ENCODE data around the gene RIPK1. TPM values are rescaled to one million over a fixed set of nuclear protein-coding genes. Genes with fewer than 3 reads are reported as not detected.

RIPK1 gene
- total and polyA plus RNA-seq, 9 of the 15 experiments (the other 6 are each of a cell fraction or from before 2014, with no cell fraction given) = 3.8 to 24.9 (median 17.7) TPM

DNA sequence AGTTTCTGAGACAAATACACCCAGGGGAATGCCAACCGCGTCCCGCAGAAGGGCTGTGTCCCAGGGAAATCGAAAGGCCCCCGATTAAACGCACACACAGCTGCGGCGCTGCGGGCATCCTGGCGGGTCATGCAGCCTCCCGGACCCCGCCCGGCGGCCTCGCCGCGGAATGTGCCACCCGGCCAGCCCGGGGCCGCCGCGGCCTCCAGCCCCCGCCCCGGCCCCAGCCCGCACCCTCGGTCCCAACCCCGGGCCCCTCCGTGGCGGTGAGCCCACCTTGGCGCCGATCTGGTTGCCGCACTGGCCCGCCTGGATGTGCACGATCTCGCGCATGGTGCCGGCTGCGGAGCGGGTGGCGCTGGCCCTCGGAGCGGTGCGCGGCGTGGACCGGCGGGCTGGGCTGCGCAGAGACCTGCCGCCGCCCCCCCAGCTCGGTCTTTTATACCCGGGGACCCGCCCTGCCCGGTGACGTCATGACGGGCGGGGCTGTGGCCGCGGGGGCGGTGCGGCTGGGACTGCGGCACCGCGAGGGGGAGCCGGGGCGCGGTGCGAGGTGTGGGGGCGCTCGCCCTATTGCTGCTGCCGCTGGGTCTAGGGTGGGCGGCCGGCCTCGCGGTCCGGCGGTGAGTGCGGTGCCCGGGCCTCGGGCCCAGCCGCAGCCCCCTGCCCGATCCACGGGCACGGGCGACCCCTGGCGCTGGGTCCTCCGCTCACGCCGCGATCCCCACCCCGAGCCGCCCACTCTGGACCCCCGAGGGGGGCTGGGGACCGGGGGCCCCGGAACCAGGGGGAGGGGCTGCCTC lies 89.0 kb downstream of the RIPK1 start, which contains the start of gene TUBB2A (continued):
- TF ChIP-seq CHAMP1 (IDR thresholded peaks at IDR 0.05) (no peak), HDAC6 (IDR thresholded peaks at IDR 0.05; ENCODE audit: low read depth, low read length) (no peak), ZZZ3 (IDR thresholded peaks at IDR 0.05) (no peak), CBX1 (IDR thresholded peaks at IDR 0.05; ENCODE audit: low read depth) (peak; percentile 49; the same call in 1 of the 2 replicates), ERF (CRISPR knock-in tag; IDR thresholded peaks at IDR 0.05) (peak; percentile 68; the same call in 1 of the 2 replicates), ZNF583 (CRISPR knock-in tag; IDR thresholded peaks at IDR 0.05) (no peak), FOXJ3 (CRISPR knock-in tag; IDR thresholded peaks at IDR 0.05) (no peak), TEAD4 (IDR thresholded peaks at IDR 0.05; ENCODE audit: low read length) (no peak), TEAD4 (CRISPR knock-in tag; IDR thresholded peaks at IDR 0.05; ENCODE audit: borderline replicate concordance) (no peak), ZNF316 (IDR thresholded peaks at IDR 0.05) (no peak)
- TF ChIP-seq, protein P1, sequence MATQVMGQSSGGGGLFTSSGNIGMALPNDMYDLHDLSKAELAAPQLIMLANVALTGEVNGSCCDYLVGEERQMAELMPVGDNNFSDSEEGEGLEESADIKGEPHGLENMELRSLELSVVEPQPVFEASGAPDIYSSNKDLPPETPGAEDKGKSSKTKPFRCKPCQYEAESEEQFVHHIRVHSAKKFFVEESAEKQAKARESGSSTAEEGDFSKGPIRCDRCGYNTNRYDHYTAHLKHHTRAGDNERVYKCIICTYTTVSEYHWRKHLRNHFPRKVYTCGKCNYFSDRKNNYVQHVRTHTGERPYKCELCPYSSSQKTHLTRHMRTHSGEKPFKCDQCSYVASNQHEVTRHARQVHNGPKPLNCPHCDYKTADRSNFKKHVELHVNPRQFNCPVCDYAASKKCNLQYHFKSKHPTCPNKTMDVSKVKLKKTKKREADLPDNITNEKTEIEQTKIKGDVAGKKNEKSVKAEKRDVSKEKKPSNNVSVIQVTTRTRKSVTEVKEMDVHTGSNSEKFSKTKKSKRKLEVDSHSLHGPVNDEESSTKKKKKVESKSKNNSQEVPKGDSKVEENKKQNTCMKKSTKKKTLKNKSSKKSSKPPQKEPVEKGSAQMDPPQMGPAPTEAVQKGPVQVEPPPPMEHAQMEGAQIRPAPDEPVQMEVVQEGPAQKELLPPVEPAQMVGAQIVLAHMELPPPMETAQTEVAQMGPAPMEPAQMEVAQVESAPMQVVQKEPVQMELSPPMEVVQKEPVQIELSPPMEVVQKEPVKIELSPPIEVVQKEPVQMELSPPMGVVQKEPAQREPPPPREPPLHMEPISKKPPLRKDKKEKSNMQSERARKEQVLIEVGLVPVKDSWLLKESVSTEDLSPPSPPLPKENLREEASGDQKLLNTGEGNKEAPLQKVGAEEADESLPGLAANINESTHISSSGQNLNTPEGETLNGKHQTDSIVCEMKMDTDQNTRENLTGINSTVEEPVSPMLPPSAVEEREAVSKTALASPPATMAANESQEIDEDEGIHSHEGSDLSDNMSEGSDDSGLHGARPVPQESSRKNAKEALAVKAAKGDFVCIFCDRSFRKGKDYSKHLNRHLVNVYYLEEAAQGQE (IDR thresholded peaks at IDR 0.05; ENCODE audit: borderline replicate concordance) = peak; percentile 71; the same call in 1 of the 2 replicates
- TF ChIP-seq, protein P1 (CRISPR knock-in tag; IDR thresholded peaks at IDR 0.05; ENCODE audit: low read depth) = peak; percentile 86; the same call in 1 of the 2 replicates
- TF ChIP-seq, protein P2, sequence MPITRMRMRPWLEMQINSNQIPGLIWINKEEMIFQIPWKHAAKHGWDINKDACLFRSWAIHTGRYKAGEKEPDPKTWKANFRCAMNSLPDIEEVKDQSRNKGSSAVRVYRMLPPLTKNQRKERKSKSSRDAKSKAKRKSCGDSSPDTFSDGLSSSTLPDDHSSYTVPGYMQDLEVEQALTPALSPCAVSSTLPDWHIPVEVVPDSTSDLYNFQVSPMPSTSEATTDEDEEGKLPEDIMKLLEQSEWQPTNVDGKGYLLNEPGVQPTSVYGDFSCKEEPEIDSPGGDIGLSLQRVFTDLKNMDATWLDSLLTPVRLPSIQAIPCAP (CRISPR knock-in tag; IDR thresholded peaks at IDR 0.05; ENCODE audit: borderline replicate concordance) = no peak; the same call in 1 of the 2 replicates
